Body of pancreas (tissue), 4 donors: Measurements from ENCODE around the gene ATG4A.

Experiments
- CTCF ChIP-seq, 7 experiments: fragments of 450-650 bp in 4 of 7; fragments of 200-600 bp in 3 of 7; sonication (generic) in 3 of 7; IDR thresholded peaks; one replicate each; pipeline ENCODE4 v1.5.1; 2016 to 2019; ENCODE audit warnings: antibody characterized with exemption in 7 of 7
- POLR2A ChIP-seq, 3 donors: fragments of 450-650 bp; IDR thresholded peaks; one replicate each; pipeline ENCODE4 v1.6.1; 2016; ENCODE audit warnings: antibody characterized with exemption in 3 of 3, mild to moderate bottlenecking in 2 of 3

- no peak for TF ChIP-seq CTCF (IDR thresholded peaks at IDR 0.05)
- no peak for TF ChIP-seq POLR2A (IDR thresholded peaks at IDR 0.05)
Measured at GRCh38 chrX:108156934-108157466, 65.4 kb downstream of the ATG4A start.
